PFSK-1 (cell line): ENCODE results near the gene TESK2.

Experiments
- POLR2AphosphoS5 ChIP-seq: IDR thresholded peaks from 2 replicates; pipeline ENCODE4 v1.6.1; 2012; ENCODE audit warnings: low read depth, mild to moderate bottlenecking, control low read depth, low read length, moderate library complexity
- REST ChIP-seq, 2 experiments: IDR thresholded peaks; 2 replicates each; pipeline versions ENCODE4 v1.6.1 to v1.8.0; 2011 to 2012; ENCODE audit warnings: low read depth in 2 of 2, low read length in 2 of 2, control low read depth in 1 of 2, inconsistent platforms in 1 of 2, mild to moderate bottlenecking in 1 of 2, moderate library complexity in 1 of 2; ENCODE audit not compliant: insufficient read depth in 1 of 2

GRCh38 chr1:45456531-45456930 is 34.4 kb downstream of the TESK2 start:
- TF ChIP-seq POLR2AphosphoS5, result no peak
- no peak for TF ChIP-seq REST (IDR thresholded peaks at IDR 0.05; ENCODE audit: insufficient read depth in 1 of 2, low read depth in 2 of 2, low read length in 2 of 2)
